ENCODE measurements around the gene C8G.

- peak; percentile 5 for TF ChIP-seq POLR2A (IDR thresholded peaks at IDR 0.05)
- TF ChIP-seq CTCF (IDR thresholded peaks at IDR 0.05): no peak
- no peak for TF ChIP-seq POLR2AphosphoS5 (IDR thresholded peaks at IDR 0.05)
Measured at GRCh38 chr9:136992819-136993369, 47.9 kb downstream of the C8G start.

Measured in transverse colon (tissue), 4 donors.